Activated CD4-positive, alpha-beta memory T cell treated with anti-CD3 and anti-CD28 coated beads, Interleukin-2, amount 10 ng/mL, durations not matched to agents 7 days and 5 days (primary cell): ENCODE data around the gene CDHR2. TPM values are rescaled to one million over a fixed set of nuclear protein-coding genes. Genes with fewer than 3 reads are reported as not detected.
"Not testable (repeated sequence)": the region's sequence is repeated elsewhere in the genome, so short reads cannot be mapped to it uniquely, and the experiment has no call there.

Source experiments
- CTCF ChIA-PET: fragments of 350-600 bp; sonication (Branson Sonifier 250); formaldehyde crosslinking; loops from one replicate; lab custom pipeline; 2021; ENCODE audit warnings: antibody characterized with exemption, inconsistent platforms; lab: Charles Lee
- POLR2A ChIA-PET: fragments of 350-600 bp; sonication (Branson Sonifier 250); formaldehyde crosslinking; loops from one replicate; lab custom pipeline; 2021; ENCODE audit warnings: antibody characterized with exemption; lab: Charles Lee
- DNase-seq: peaks from one replicate; pipeline ENCODE4 v3.0.0-alpha.2; 2020
- H3K27ac Mint-ChIP-seq: one replicate; pipeline ENCODE4 v1.8.0; 2021; ENCODE audit warnings: mild to moderate bottlenecking, mixed read lengths
- H3K27me3 Mint-ChIP-seq: one replicate; pipeline ENCODE4 v1.8.0; 2021; ENCODE audit warnings: mixed read lengths
- H3K36me3 Mint-ChIP-seq: one replicate; pipeline ENCODE4 v1.8.0; 2021; ENCODE audit warnings: low read depth, mixed read lengths
- H3K4me1 Mint-ChIP-seq: one replicate; pipeline ENCODE4 v1.8.0; 2021; ENCODE audit warnings: mixed read lengths
- H3K4me3 Mint-ChIP-seq: one replicate; pipeline ENCODE4 v1.8.0; 2021; ENCODE audit warnings: mild to moderate bottlenecking, mixed read lengths
- H3K9me3 Mint-ChIP-seq: one replicate; pipeline ENCODE4 v1.8.0; 2021; ENCODE audit warnings: mixed read lengths
- total RNA-seq, 2 experiments: library from RNA; stranded (reverse); gene quantifications; one replicate each; pipeline ENCODE4 v1.2.3, GENCODE V29; 2021

CDHR2 gene
- total RNA-seq, 2 experiments from 2014 or later: 1.6 to 2.3 TPM

GRCh38 chr5:176542596-176543427 is 6.3 kb upstream of the CDHR2 start:
- H3K27me3 Mint-ChIP-seq: no peaks in the 10 kb centered on the region
- CTCF ChIA-PET: interaction anchor here (0.6 to 4.1 kb wide), 17 partner anchors 8 to 181 kb away, joined by 3 to 33 read pairs (median 6); partner anchors contain the start of genes CLTB, FAF2, KIAA1191 and TSPAN17
- H3K9me3 Mint-ChIP-seq: no peaks in the 10 kb centered on the region
- peaks cover 8% of the 10 kb centered on the region for H3K36me3 Mint-ChIP-seq
- POLR2A ChIA-PET: interaction anchor here (0.6 to 5.0 kb wide), 20 partner anchors 10 to 181 kb away, joined by 3 to 145 read pairs (median 4); partner anchors contain the start of genes CLTB, FAF2, HIGD2A and KIAA1191
- peaks cover 72% of the 10 kb centered on the region for H3K4me1 Mint-ChIP-seq
- H3K27ac Mint-ChIP-seq: peak overlapping the region; percentile 99
- H3K4me3 Mint-ChIP-seq: peak overlapping the region; percentile 95
- peak; percentile 45 for DNase-seq

- POLR2A ChIA-PET: interaction anchor here (0.6 to 5.0 kb wide), 19 partner anchors 10 to 175 kb away, joined by 3 to 145 read pairs (median 5); partner anchors contain the start of genes CLTB, FAF2, HIGD2A and NOP16
Observed at GRCh38 chr5:176543428-176544182, 5.5 kb upstream of the CDHR2 start.

GRCh38 chr5:176545388-176545736 is 3.8 kb upstream of the CDHR2 start:
- POLR2A ChIA-PET: interaction anchor here (5.0 kb wide), 1 partner anchor 13 kb away, joined by 145 read pairs; no protein-coding TSS in a partner anchor
- no peaks in the 10 kb centered on the region for H3K27me3 Mint-ChIP-seq
- no peak overlapping the region for H3K27ac Mint-ChIP-seq
- CTCF ChIA-PET: no interaction called here
- H3K4me3 Mint-ChIP-seq: no peak overlapping the region
- H3K36me3 Mint-ChIP-seq: peaks cover 8% of the 10 kb centered on the region
- H3K4me1 Mint-ChIP-seq: peaks cover 56% of the 10 kb centered on the region
- no peaks in the 10 kb centered on the region for H3K9me3 Mint-ChIP-seq
- no peak for DNase-seq

More at GRCh38 chr5:176543428-176544182, 5.5 kb upstream of the CDHR2 start:
- Mint-ChIP-seq H3K27ac (peak overlapping the region; percentile 83), H3K27me3 (no peaks in the 10 kb centered on the region), H3K4me3 (peak overlapping the region; percentile 91), H3K36me3 (peaks cover 8% of the 10 kb centered on the region), H3K4me1 (peaks cover 69% of the 10 kb centered on the region), H3K9me3 (no peaks in the 10 kb centered on the region)
- peak; percentile 84 for DNase-seq
- CTCF ChIA-PET: interaction anchor here (0.6 to 4.1 kb wide), 18 partner anchors 9 to 182 kb away, joined by 3 to 33 read pairs (median 6); partner anchors contain the start of genes CLTB, FAF2, KIAA1191 and TSPAN17

- no peak overlapping the region for H3K4me3 Mint-ChIP-seq
- H3K36me3 Mint-ChIP-seq: peaks cover 8% of the 10 kb centered on the region
- no peaks in the 10 kb centered on the region for H3K27me3 Mint-ChIP-seq
- POLR2A ChIA-PET: interaction anchor here (1.0 to 5.0 kb wide), 2 partner anchors 12 to 14 kb away, joined by 3 to 145 read pairs; no protein-coding TSS in a partner anchor
- H3K27ac Mint-ChIP-seq: no peak overlapping the region
- no peak for DNase-seq
- H3K4me1 Mint-ChIP-seq: peaks cover 56% of the 10 kb centered on the region
- CTCF ChIA-PET: no interaction called here
- H3K9me3 Mint-ChIP-seq: no peaks in the 10 kb centered on the region
Observed at GRCh38 chr5:176545737-176546509, 3.2 kb upstream of the CDHR2 start.

- Mint-ChIP-seq H3K27me3 (no peaks in the 10 kb centered on the region), H3K36me3 (peaks cover 8% of the 10 kb centered on the region), H3K4me1 (peaks cover 42% of the 10 kb centered on the region), H3K4me3 (no peak overlapping the region), H3K9me3 (no peaks in the 10 kb centered on the region), H3K27ac (no peak overlapping the region)
- ChIA-PET POLR2A (interaction anchor here (1.0 kb wide), 1 partner anchor 11 kb away, joined by 3 read pairs; the partner anchor contains the start of gene RNF44), CTCF (interaction anchor here (1.1 to 1.6 kb wide), 3 partner anchors 10 to 100 kb away, joined by 3 to 8 read pairs (median 4); partner anchors contain the start of genes FAF2 and RNF44)
- no peak for DNase-seq
Observed at GRCh38 chr5:176547802-176548201, 1.3 kb upstream of the CDHR2 start.

- POLR2A ChIA-PET: interaction anchor here (0.6 to 2.1 kb wide), 3 partner anchors 11 to 141 kb away, joined by 3 to 8 read pairs (median 3); no protein-coding TSS in a partner anchor
- CTCF ChIA-PET: no interaction called here
- Mint-ChIP-seq H3K27me3 (no peaks in the 10 kb centered on the region), H3K36me3 (peaks cover 5% of the 10 kb centered on the region), H3K9me3 (no peaks in the 10 kb centered on the region), H3K4me3 (no peak overlapping the region), H3K27ac (no peak overlapping the region), H3K4me1 (peaks cover 51% of the 10 kb centered on the region)
- no peak for DNase-seq
Observed at GRCh38 chr5:176549871-176550270, 729 bp downstream of the CDHR2 start.

GRCh38 chr5:176550275-176550831 is 1.2 kb downstream of the CDHR2 start:
- Mint-ChIP-seq H3K9me3 (no peaks in the 10 kb centered on the region), H3K36me3 (peaks cover under 1% of the 10 kb centered on the region), H3K4me3 (peak overlapping the region; percentile 27), H3K4me1 (peaks cover 51% of the 10 kb centered on the region), H3K27ac (no peak overlapping the region), H3K27me3 (no peaks in the 10 kb centered on the region)
- ChIA-PET POLR2A (interaction anchor here (0.6 to 2.1 kb wide), 2 partner anchors 16 to 141 kb away, joined by 3 to 8 read pairs; no protein-coding TSS in a partner anchor), CTCF (interaction anchor here (0.6 to 1.1 kb wide), 2 partner anchors 103 to 912 kb away, joined by 3 read pairs; no protein-coding TSS in a partner anchor)
- no peak for DNase-seq

- H3K27ac Mint-ChIP-seq, H3K27me3 Mint-ChIP-seq, DNase-seq, H3K9me3 Mint-ChIP-seq, H3K36me3 Mint-ChIP-seq, H3K4me3 Mint-ChIP-seq: not testable (repeated sequence)
- H3K4me1 Mint-ChIP-seq: peaks cover 51% of the 10 kb centered on the region
- ChIA-PET CTCF (interaction anchor here (0.6 to 1.1 kb wide), 3 partner anchors 22 to 913 kb away, joined by 3 to 4 read pairs (median 3); no protein-coding TSS in a partner anchor), POLR2A (interaction anchor here (2.1 kb wide), 1 partner anchor 17 kb away, joined by 8 read pairs; no protein-coding TSS in a partner anchor)
Observed at GRCh38 chr5:176550937-176551336, 1.8 kb downstream of the CDHR2 start.

- H3K4me1 Mint-ChIP-seq: peaks cover 56% of the 10 kb centered on the region
- CTCF ChIA-PET: no interaction called here
- no peaks in the 10 kb centered on the region for H3K36me3 Mint-ChIP-seq
- no peaks in the 10 kb centered on the region for H3K27me3 Mint-ChIP-seq
- POLR2A ChIA-PET: interaction anchor here (1.0 to 4.5 kb wide), 3 partner anchors 10 to 17 kb away, joined by 3 to 46 read pairs (median 3); partner anchors contain the start of gene RNF44
- DNase-seq: no peak
- no peak overlapping the region for H3K4me3 Mint-ChIP-seq
- no peaks in the 10 kb centered on the region for H3K9me3 Mint-ChIP-seq
- H3K27ac Mint-ChIP-seq: no peak overlapping the region
Observed at GRCh38 chr5:176552332-176552869, 3.3 kb downstream of the CDHR2 start.

- Mint-ChIP-seq H3K27ac (no peak overlapping the region), H3K4me3 (no peak overlapping the region), H3K36me3 (no peaks in the 10 kb centered on the region), H3K27me3 (no peaks in the 10 kb centered on the region), H3K9me3 (no peaks in the 10 kb centered on the region), H3K4me1 (peaks cover 48% of the 10 kb centered on the region)
- ChIA-PET CTCF (interaction anchor here (1.8 to 2.3 kb wide), 2 partner anchors 10 to 21 kb away, joined by 9 to 10 read pairs; no protein-coding TSS in a partner anchor), POLR2A (interaction anchor here (0.7 to 4.5 kb wide), 3 partner anchors 11 to 22 kb away, joined by 3 to 46 read pairs (median 4); no protein-coding TSS in a partner anchor)
- DNase-seq: no peak
Observed at GRCh38 chr5:176553260-176554085, 4.3 kb downstream of the CDHR2 start.
